Thyroid gland (tissue), 4 donors: ENCODE measurements around the gene GP5.

Experiments
- POLR2A ChIP-seq, 2 donors: fragments of 450-650 bp; IDR thresholded peaks; one replicate each; pipeline ENCODE4 v1.6.1; 2017; ENCODE audit warnings: antibody characterized with exemption in 2 of 2, mild to moderate bottlenecking in 2 of 2, moderate library complexity in 1 of 2
- TF ChIP-seq, protein P1 (sequence below), 6 experiments: fragments of 200-600 bp in 3 of 6; fragments of 450-650 bp in 3 of 6; sonication (generic) in 3 of 6; IDR thresholded peaks; one replicate each; pipeline ENCODE4 v1.5.1; 2016 to 2019; ENCODE audit warnings: antibody characterized with exemption in 6 of 6, mild to moderate bottlenecking in 2 of 6, inconsistent platforms in 1 of 6, moderate library complexity in 1 of 6

GRCh38 chr3:194440756-194441155, 41.7 kb upstream of the GP5 start:
- no peak for TF ChIP-seq POLR2A (IDR thresholded peaks at IDR 0.05)
- TF ChIP-seq, protein P1, sequence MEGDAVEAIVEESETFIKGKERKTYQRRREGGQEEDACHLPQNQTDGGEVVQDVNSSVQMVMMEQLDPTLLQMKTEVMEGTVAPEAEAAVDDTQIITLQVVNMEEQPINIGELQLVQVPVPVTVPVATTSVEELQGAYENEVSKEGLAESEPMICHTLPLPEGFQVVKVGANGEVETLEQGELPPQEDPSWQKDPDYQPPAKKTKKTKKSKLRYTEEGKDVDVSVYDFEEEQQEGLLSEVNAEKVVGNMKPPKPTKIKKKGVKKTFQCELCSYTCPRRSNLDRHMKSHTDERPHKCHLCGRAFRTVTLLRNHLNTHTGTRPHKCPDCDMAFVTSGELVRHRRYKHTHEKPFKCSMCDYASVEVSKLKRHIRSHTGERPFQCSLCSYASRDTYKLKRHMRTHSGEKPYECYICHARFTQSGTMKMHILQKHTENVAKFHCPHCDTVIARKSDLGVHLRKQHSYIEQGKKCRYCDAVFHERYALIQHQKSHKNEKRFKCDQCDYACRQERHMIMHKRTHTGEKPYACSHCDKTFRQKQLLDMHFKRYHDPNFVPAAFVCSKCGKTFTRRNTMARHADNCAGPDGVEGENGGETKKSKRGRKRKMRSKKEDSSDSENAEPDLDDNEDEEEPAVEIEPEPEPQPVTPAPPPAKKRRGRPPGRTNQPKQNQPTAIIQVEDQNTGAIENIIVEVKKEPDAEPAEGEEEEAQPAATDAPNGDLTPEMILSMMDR (IDR thresholded peaks at IDR 0.05): no peak
